ENCODE results near the gene SFSWAP. TPM values are rescaled to one million over a fixed set of nuclear protein-coding genes. Genes with fewer than 3 reads are reported as not detected.
A peak's percentile ranks its signal among the peaks of the same experiment; 100 is the strongest.
"Not testable (repeated sequence)": the region's sequence is repeated elsewhere in the genome, so short reads cannot be mapped to it uniquely, and the experiment has no call there.

Gene SFSWAP
- total RNA-seq, 4 donors from 2014 or later: 12.8 to 39.5 (median 25.9) TPM

DNA sequence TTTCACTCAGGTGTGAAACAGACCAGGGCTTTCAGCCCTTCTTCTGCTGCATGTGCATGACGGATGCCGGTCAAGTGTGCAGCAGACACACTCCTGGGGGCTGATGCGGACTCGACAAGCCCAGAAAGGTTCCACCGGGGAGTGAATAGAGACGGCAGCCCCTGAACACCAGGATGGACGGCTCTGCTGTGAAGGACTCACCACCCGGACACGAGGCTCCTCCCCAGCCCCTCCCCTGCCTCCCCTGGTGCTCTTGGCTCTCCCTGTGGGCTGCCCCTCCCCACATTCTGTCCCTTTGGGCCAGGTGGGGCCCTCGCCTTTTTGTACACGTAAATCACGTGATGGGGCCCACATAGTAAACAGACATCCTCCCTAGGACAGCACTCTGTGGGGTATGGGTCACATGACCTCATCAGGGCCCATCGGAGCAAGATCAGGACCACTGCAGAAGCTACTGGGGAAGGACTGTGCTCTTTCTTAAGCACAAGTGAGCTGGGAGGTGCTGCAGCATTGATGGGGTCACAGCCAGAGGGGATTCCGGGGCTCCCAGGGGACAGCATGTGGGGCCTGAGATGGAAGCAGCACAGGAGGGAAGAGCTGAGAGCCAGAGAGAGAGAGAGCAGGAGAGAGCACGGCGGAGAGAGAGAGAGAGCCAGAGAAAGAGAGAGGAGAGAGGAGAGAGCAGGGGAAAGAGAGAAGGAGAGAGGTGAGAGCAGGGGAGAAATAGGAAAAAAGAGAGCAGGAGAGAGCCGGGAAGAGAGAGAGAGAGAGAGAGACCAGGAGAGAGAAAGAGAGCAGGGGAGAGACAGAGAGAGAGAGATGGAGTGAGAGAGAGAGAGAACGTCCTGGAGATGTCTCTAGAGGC lies 30.3 kb upstream of the SFSWAP start:
- DNase-seq; H3K4me3 ChIP-seq; H3K36me3 ChIP-seq; H3K27ac ChIP-seq; H3K9me3 ChIP-seq; intact Hi-C loops (cut with DNase I): not testable (repeated sequence)
- H3K27me3 ChIP-seq: peaks cover 0 to 34% (median 0%) of the 10 kb centered on the region in 4 donors
- peaks cover 0 to 21% (median 0%) of the 10 kb centered on the region in 3 donors for H3K4me1 ChIP-seq
- WGBS, 2 donors: 63 to 71% methylated on average over 5 to 6 of the region's 18 CpGs

DNA sequence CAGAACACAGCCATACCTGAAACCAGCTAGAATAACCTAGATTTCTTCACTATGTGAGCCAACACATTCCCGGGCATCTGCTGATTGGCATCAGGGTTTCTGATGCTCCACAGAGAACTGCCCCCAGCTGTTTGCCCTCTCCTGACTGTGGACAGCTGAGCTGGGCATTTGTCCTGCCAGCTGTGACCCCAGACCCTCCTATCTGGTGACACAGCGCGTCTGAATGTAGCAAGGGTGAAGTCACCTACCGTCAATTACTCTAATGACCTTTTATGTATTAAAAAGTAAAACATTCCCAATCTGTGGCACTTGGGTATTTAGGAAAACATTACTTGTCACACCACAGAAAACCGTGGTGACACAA lies 29.7 kb upstream of the SFSWAP start:
- TF ChIP-seq CTCF (IDR thresholded peaks at IDR 0.05) (no peak), POLR2A (IDR thresholded peaks at IDR 0.05) (no peak)
- peaks cover 0 to 21% (median 0%) of the 10 kb centered on the region in 3 donors for H3K4me1 ChIP-seq
- WGBS, 2 donors: 79 to 80% methylated on average over 4 to 5 of the region's 5 CpGs
- H3K27me3 ChIP-seq: peaks cover 0 to 30% (median 0%) of the 10 kb centered on the region in 4 donors
- no peaks in the 10 kb centered on the region for H3K9me3 ChIP-seq
- no peak for DNase-seq
- H3K36me3 ChIP-seq: no peaks in the 10 kb centered on the region
- intact Hi-C loops (cut with DNase I): no loop called here
- no peak overlapping the region for H3K4me3 ChIP-seq
- H3K27ac ChIP-seq: no peak overlapping the region

DNA sequence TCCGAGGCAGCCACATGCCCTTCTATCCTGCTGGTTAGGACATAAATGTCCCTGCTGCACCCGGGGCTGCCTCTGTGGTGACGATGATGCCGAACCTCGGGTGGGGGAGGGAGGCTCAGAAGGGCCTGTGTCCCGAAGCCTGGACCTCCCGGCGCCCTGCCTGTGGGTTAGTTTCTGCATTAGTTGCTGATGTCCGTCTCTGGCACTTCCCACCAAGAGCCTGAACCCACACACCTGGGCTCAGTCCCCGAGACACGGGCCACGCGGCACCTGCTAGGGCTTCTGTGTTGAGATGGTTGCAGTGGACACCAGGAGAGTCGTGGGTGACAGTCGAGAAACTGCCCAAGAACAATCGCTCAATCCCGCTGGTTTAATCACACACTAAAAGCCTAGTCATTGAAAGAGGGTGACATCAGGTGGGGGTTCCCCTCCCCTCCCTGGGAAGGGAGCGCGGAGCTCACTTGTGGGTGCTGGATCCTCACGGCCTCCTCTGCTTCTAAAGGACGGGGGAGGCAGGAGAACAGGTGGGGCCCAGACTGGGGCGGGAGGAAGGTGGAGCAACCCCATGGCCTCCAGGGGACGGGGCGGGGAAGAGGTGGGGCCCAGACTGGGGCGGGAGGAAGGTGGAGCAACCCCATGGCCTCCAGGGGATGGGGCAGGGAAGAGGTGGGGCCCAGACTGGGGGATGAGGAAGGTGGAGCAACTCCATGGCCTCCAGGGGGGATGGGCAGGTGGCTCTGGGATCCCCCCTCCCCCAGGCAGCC lies 29.0 kb upstream of the SFSWAP start:
- Histone ChIP-seq H3K27me3 (peaks cover 0 to 30% (median 0%) of the 10 kb centered on the region in 4 donors), H3K4me1 (peaks cover 0 to 21% (median 0%) of the 10 kb centered on the region in 3 donors), H3K4me3 (peak overlapping the region in 1 of 4 donors; percentile 13)
- H3K9me3 ChIP-seq; H3K36me3 ChIP-seq; intact Hi-C loops (cut with DNase I); H3K27ac ChIP-seq: not testable (repeated sequence)
- WGBS, 2 donors: 25 to 53% methylated on average over 3 to 4 of the region's 25 CpGs
- DNase-seq: peak; percentile 60

GRCh38 chr12:131682510-131682895 lies 28.4 kb upstream of the SFSWAP start:
- 35 to 41% methylated on average over 5 to 7 of the region's 10 CpGs for WGBS, 2 donors
- no peak overlapping the region for H3K4me3 ChIP-seq
- H3K9me3 ChIP-seq: no peaks in the 10 kb centered on the region
- no peak for DNase-seq
- H3K36me3 ChIP-seq: no peaks in the 10 kb centered on the region
- intact Hi-C loops (cut with DNase I): no loop called here
- peaks cover 0 to 30% (median 0%) of the 10 kb centered on the region in 4 donors for H3K27me3 ChIP-seq
- no peak for TF ChIP-seq POLR2A (IDR thresholded peaks at IDR 0.05)
- no peak for TF ChIP-seq CTCF (IDR thresholded peaks at IDR 0.05)
- peaks cover 0 to 21% (median 0%) of the 10 kb centered on the region in 3 donors for H3K4me1 ChIP-seq
- H3K27ac ChIP-seq: no peak overlapping the region

GRCh38 chr12:131683266-131684014 lies 27.4 kb upstream of the SFSWAP start:
- intact Hi-C loops (cut with DNase I): no loop called here
- H3K4me3 ChIP-seq: no peak overlapping the region
- H3K36me3 ChIP-seq: no peaks in the 10 kb centered on the region
- 60 to 72% methylated on average over 3 to 8 of the region's 17 CpGs for WGBS, 2 donors
- no peak overlapping the region for H3K27ac ChIP-seq
- peaks cover 0 to 21% (median 0%) of the 10 kb centered on the region in 3 donors for H3K4me1 ChIP-seq
- DNase-seq: no peak
- peaks cover 0 to 28% (median 0%) of the 10 kb centered on the region in 4 donors for H3K27me3 ChIP-seq
- no peak for TF ChIP-seq POLR2A (IDR thresholded peaks at IDR 0.05)
- no peak for TF ChIP-seq CTCF (IDR thresholded peaks at IDR 0.05)
- no peaks in the 10 kb centered on the region for H3K9me3 ChIP-seq
